ENCODE data around the gene PTCH2.
"Not testable (repeated sequence)": the region's sequence is repeated elsewhere in the genome, so short reads cannot be mapped to it uniquely, and the experiment has no call there.

Gene PTCH2

GRCh38 chr1:44826375-44827196, 16.5 kb downstream of the PTCH2 start:
- Histone ChIP-seq H2AFZ (ENCODE audit: low read depth, low read length) (no peak overlapping the region), H3K9ac (ENCODE audit: low read depth, low read length) (no peak overlapping the region), H3K9me3 (ENCODE audit: insufficient read depth, low read length, severe bottlenecking) (no peaks in the 10 kb centered on the region), H3K4me3 (ENCODE audit: low read depth in 1 of 2, low read length in 2 of 2) (no peak overlapping the region), H3K79me2 (ENCODE audit: insufficient read depth, low read length) (no peaks in the 10 kb centered on the region), H3K27me3 (ENCODE audit: insufficient read depth, low read length, poor library complexity) (no peaks in the 10 kb centered on the region), H3K4me1 (ENCODE audit: insufficient read depth, low read length) (no peaks in the 10 kb centered on the region), H3K4me2 (ENCODE audit: insufficient read depth, low read length) (no peak overlapping the region), H3K27ac (ENCODE audit: low read length) (no peak overlapping the region), H3K36me3 (ENCODE audit: insufficient read depth, low read length) (no peaks in the 10 kb centered on the region), H4K20me1 (ENCODE audit: insufficient read depth, low read length) (no peaks in the 10 kb centered on the region)
- TF ChIP-seq, protein P1, sequence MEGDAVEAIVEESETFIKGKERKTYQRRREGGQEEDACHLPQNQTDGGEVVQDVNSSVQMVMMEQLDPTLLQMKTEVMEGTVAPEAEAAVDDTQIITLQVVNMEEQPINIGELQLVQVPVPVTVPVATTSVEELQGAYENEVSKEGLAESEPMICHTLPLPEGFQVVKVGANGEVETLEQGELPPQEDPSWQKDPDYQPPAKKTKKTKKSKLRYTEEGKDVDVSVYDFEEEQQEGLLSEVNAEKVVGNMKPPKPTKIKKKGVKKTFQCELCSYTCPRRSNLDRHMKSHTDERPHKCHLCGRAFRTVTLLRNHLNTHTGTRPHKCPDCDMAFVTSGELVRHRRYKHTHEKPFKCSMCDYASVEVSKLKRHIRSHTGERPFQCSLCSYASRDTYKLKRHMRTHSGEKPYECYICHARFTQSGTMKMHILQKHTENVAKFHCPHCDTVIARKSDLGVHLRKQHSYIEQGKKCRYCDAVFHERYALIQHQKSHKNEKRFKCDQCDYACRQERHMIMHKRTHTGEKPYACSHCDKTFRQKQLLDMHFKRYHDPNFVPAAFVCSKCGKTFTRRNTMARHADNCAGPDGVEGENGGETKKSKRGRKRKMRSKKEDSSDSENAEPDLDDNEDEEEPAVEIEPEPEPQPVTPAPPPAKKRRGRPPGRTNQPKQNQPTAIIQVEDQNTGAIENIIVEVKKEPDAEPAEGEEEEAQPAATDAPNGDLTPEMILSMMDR (IDR thresholded peaks at IDR 0.05; ENCODE audit: borderline replicate concordance, extremely low read depth, low read length, poor library complexity, severe bottlenecking) = no peak
- TF ChIP-seq EZH2 (IDR thresholded peaks at IDR 0.05; ENCODE audit: borderline replicate concordance, low read depth, low read length, severe bottlenecking) = no peak
- DNase-seq (no peak), ATAC-seq (ENCODE audit: insufficient read depth, low read depth) (no peak)

DNA sequence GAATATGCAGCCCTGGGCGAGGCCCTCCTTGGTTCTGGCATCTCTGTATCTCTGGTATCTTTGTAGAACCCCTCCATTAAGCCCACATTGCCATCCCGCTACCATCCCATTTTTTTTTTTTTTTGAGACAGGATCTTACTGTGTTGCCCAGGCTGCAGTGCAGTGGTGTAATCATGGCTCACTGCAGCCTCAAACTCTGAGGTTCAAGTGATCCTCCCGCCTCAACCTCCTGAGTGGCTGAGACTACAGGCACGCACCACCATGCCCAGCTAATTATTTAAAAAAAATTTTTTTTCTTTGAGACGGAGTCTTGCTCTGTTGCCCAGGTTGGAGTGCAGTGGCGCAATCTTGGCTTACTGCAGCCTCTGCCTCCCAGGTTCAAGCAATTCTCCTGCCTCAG, 18.7 kb downstream of the PTCH2 start:
- DNase-seq; H3K9me3 ChIP-seq (ENCODE audit: insufficient read depth, low read length, severe bottlenecking); ATAC-seq (ENCODE audit: insufficient read depth, low read depth); H2AFZ ChIP-seq (ENCODE audit: low read depth, low read length); H3K9ac ChIP-seq (ENCODE audit: low read depth, low read length); H3K4me2 ChIP-seq (ENCODE audit: insufficient read depth, low read length); H4K20me1 ChIP-seq (ENCODE audit: insufficient read depth, low read length); H3K36me3 ChIP-seq (ENCODE audit: insufficient read depth, low read length); H3K79me2 ChIP-seq (ENCODE audit: insufficient read depth, low read length); H3K4me3 ChIP-seq (ENCODE audit: low read depth in 1 of 2, low read length in 2 of 2); H3K27me3 ChIP-seq (ENCODE audit: insufficient read depth, low read length, poor library complexity); H3K27ac ChIP-seq (ENCODE audit: low read length): not testable (repeated sequence)
- peaks cover 15% of the 10 kb centered on the region for H3K4me1 ChIP-seq (ENCODE audit: insufficient read depth, low read length)

DNA sequence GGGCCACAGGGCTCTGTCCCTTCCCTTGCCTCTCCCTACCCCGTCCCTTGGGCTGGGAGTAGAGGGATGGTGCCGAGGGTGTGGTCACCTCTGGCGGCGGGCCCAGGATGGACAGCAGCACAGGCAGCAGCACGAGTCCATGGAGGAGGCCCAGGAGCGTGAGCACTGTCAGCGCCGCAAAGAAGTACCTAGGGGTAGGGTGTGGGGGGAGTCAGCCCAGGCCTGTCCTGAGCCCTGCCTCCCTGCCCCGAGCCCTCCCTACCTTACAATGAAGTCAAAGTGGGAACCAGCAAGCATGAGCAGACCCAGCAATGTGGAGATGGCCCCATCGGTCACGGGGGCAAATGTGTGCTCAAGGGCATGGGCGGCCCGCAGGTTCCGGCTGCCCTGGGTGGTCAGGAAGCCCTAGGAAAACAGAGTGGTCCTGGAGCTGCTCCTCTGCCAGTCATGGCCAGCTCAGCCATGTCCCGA, 20.0 kb downstream of the PTCH2 start:
- no peak for ATAC-seq (ENCODE audit: insufficient read depth, low read depth)
- Histone ChIP-seq H4K20me1 (ENCODE audit: insufficient read depth, low read length) (no peaks in the 10 kb centered on the region), H3K27me3 (ENCODE audit: insufficient read depth, low read length, poor library complexity) (no peaks in the 10 kb centered on the region), H3K79me2 (ENCODE audit: insufficient read depth, low read length) (no peaks in the 10 kb centered on the region), H3K36me3 (ENCODE audit: insufficient read depth, low read length) (no peaks in the 10 kb centered on the region), H3K9me3 (ENCODE audit: insufficient read depth, low read length, severe bottlenecking) (no peaks in the 10 kb centered on the region), H3K4me2 (ENCODE audit: insufficient read depth, low read length) (no peak overlapping the region), H3K27ac (ENCODE audit: low read length) (no peak overlapping the region), H3K9ac (ENCODE audit: low read depth, low read length) (no peak overlapping the region), H2AFZ (ENCODE audit: low read depth, low read length) (no peak overlapping the region), H3K4me1 (ENCODE audit: insufficient read depth, low read length) (peaks cover 29% of the 10 kb centered on the region), H3K4me3 (ENCODE audit: low read depth in 1 of 2, low read length in 2 of 2) (no peak overlapping the region)
- TF ChIP-seq EZH2 (IDR thresholded peaks at IDR 0.05; ENCODE audit: borderline replicate concordance, low read depth, low read length, severe bottlenecking) = no peak
- TF ChIP-seq, protein P1 (IDR thresholded peaks at IDR 0.05; ENCODE audit: borderline replicate concordance, extremely low read depth, low read length, poor library complexity, severe bottlenecking) = no peak
- no peak for DNase-seq

- TF ChIP-seq, protein P1 (IDR thresholded peaks at IDR 0.05; ENCODE audit: borderline replicate concordance, extremely low read depth, low read length, poor library complexity, severe bottlenecking) = no peak
- TF ChIP-seq EZH2 (IDR thresholded peaks at IDR 0.05; ENCODE audit: borderline replicate concordance, low read depth, low read length, severe bottlenecking) = no peak
- H3K4me3 ChIP-seq (ENCODE audit: low read depth in 1 of 2, low read length in 2 of 2) = no peak overlapping the region
- DNase-seq = no peak
- H3K27me3 ChIP-seq (ENCODE audit: insufficient read depth, low read length, poor library complexity) = no peaks in the 10 kb centered on the region
- H3K9ac ChIP-seq (ENCODE audit: low read depth, low read length) = no peak overlapping the region
- H3K4me1 ChIP-seq (ENCODE audit: insufficient read depth, low read length) = peaks cover 37% of the 10 kb centered on the region
- H3K9me3 ChIP-seq (ENCODE audit: insufficient read depth, low read length, severe bottlenecking) = no peaks in the 10 kb centered on the region
- no peaks in the 10 kb centered on the region for H3K36me3 ChIP-seq (ENCODE audit: insufficient read depth, low read length)
- H3K27ac ChIP-seq (ENCODE audit: low read length) = no peak overlapping the region
- no peak overlapping the region for H3K4me2 ChIP-seq (ENCODE audit: insufficient read depth, low read length)
- ATAC-seq (ENCODE audit: insufficient read depth, low read depth) = no peak
- H4K20me1 ChIP-seq (ENCODE audit: insufficient read depth, low read length) = no peaks in the 10 kb centered on the region
- no peaks in the 10 kb centered on the region for H3K79me2 ChIP-seq (ENCODE audit: insufficient read depth, low read length)
- no peak overlapping the region for H2AFZ ChIP-seq (ENCODE audit: low read depth, low read length)
These were observed 20.8 kb downstream of the PTCH2 start for GRCh38 chr1:44822131-44822701.
